Measurements from ENCODE around the gene PTPRT. TPM values are rescaled to one million over a fixed set of nuclear protein-coding genes. Genes with fewer than 3 reads are reported as not detected.

The PTPRT gene
- total RNA-seq, 1 donor from 2014 or later, result not detected

DNA sequence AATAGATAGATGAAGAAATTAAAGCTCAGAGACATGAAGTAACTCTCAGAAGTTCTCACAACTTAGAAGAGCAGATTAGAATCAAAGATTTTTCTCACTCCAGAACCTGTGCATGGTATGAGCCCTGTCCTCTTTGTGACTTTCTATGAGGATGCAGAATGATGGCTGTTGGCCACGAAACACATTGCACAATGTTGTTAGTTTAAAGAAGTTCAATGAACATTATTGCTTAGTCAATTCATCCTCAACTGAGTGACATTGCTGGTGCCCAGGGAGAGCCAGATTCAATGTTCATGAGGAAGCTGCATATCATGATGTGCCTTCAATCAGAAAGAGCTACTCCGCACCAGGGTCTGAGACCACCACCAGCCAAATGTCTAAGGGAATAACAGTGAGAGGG, 633.1 kb downstream of the PTPRT start:
- H3K4me1 Mint-ChIP-seq (ENCODE audit: low read depth), result no peaks in the 10 kb centered on the region
- H3K36me3 Mint-ChIP-seq (ENCODE audit: low read depth), result no peaks in the 10 kb centered on the region
- H3K9me3 Mint-ChIP-seq, result no peaks in the 10 kb centered on the region
- H3K27me3 Mint-ChIP-seq (ENCODE audit: insufficient read depth), result no peaks in the 10 kb centered on the region
- intact Hi-C loops (cut with micrococcal nuclease), result no loop called here
- H3K27ac Mint-ChIP-seq, result no peak overlapping the region
- H3K4me3 Mint-ChIP-seq, result no peak overlapping the region
- DNase-seq (ENCODE audit: low spot score), result no peak

DNA sequence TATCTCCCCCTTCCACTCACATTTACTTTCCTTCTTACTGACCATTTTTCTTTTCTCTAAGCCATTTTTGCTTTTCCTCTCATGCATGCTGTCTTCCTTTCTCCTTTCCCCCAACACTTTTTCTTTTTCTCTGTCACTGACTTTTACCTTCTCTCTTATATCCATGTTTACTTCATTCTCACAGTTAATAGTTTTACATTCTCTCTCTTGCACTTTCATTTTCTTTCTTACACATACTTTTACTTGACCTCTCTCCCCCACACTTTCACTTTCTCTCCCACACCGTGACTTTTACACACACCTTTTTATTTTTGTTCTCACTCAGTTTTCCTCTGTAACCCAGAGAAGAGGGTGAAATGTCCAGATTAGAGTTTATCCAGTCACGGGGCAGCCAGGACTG, 636.3 kb downstream of the PTPRT start:
- no peak overlapping the region for H3K4me3 Mint-ChIP-seq
- H3K9me3 Mint-ChIP-seq, result no peaks in the 10 kb centered on the region
- intact Hi-C loops (cut with micrococcal nuclease), result no loop called here
- no peak for DNase-seq (ENCODE audit: low spot score)
- no peaks in the 10 kb centered on the region for H3K36me3 Mint-ChIP-seq (ENCODE audit: low read depth)
- no peaks in the 10 kb centered on the region for H3K27me3 Mint-ChIP-seq (ENCODE audit: insufficient read depth)
- H3K27ac Mint-ChIP-seq, result no peak overlapping the region
- no peaks in the 10 kb centered on the region for H3K4me1 Mint-ChIP-seq (ENCODE audit: low read depth)

DNA sequence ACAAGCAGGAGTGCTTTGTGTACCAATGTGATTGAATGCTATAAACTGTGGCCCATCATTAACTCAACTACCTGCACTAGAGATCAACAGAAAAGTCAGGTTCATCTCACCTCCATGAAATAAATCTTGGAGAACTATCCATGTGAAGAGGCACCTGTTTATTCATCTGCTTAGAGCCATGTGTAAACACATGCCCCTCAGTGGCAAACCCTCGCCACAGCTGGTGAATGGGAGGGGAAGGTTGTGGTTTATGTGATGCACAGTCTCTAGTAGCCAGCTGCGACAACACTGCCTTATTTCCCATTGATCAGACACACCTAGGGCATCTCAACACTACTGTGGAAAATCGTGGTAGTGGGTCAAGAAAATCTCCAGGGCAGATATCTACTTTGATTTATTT, 640.2 kb downstream of the PTPRT start:
- intact Hi-C loops (cut with micrococcal nuclease), result no loop called here
- H3K4me3 Mint-ChIP-seq, result no peak overlapping the region
- H3K27ac Mint-ChIP-seq, result no peak overlapping the region
- DNase-seq (ENCODE audit: low spot score), result no peak
- H3K36me3 Mint-ChIP-seq (ENCODE audit: low read depth), result no peaks in the 10 kb centered on the region
- no peaks in the 10 kb centered on the region for H3K4me1 Mint-ChIP-seq (ENCODE audit: low read depth)
- H3K27me3 Mint-ChIP-seq (ENCODE audit: insufficient read depth), result no peaks in the 10 kb centered on the region
- no peaks in the 10 kb centered on the region for H3K9me3 Mint-ChIP-seq

- H3K9me3 Mint-ChIP-seq, result no peaks in the 10 kb centered on the region
- no peaks in the 10 kb centered on the region for H3K27me3 Mint-ChIP-seq (ENCODE audit: insufficient read depth)
- no peaks in the 10 kb centered on the region for H3K4me1 Mint-ChIP-seq (ENCODE audit: low read depth)
- DNase-seq (ENCODE audit: low spot score), result no peak
- H3K27ac Mint-ChIP-seq, result no peak overlapping the region
- intact Hi-C loops (cut with micrococcal nuclease), result no loop called here
- H3K36me3 Mint-ChIP-seq (ENCODE audit: low read depth), result no peaks in the 10 kb centered on the region
- H3K4me3 Mint-ChIP-seq, result no peak overlapping the region
These were observed 644.8 kb downstream of the PTPRT start for GRCh38 chr20:42544926-42545325.

GRCh38 chr20:42532831-42533230, 656.9 kb downstream of the PTPRT start:
- no peak overlapping the region for H3K4me3 Mint-ChIP-seq
- H3K36me3 Mint-ChIP-seq (ENCODE audit: low read depth), result no peaks in the 10 kb centered on the region
- H3K27ac Mint-ChIP-seq, result no peak overlapping the region
- H3K9me3 Mint-ChIP-seq, result no peaks in the 10 kb centered on the region
- no peaks in the 10 kb centered on the region for H3K27me3 Mint-ChIP-seq (ENCODE audit: insufficient read depth)
- no peak for DNase-seq (ENCODE audit: low spot score)
- intact Hi-C loops (cut with micrococcal nuclease), result no loop called here
- H3K4me1 Mint-ChIP-seq (ENCODE audit: low read depth), result no peaks in the 10 kb centered on the region

- H3K27me3 Mint-ChIP-seq (ENCODE audit: insufficient read depth), result no peaks in the 10 kb centered on the region
- no peak overlapping the region for H3K27ac Mint-ChIP-seq
- H3K36me3 Mint-ChIP-seq (ENCODE audit: low read depth), result no peaks in the 10 kb centered on the region
- H3K9me3 Mint-ChIP-seq, result no peaks in the 10 kb centered on the region
- H3K4me3 Mint-ChIP-seq, result no peak overlapping the region
- intact Hi-C loops (cut with micrococcal nuclease), result no loop called here
- no peaks in the 10 kb centered on the region for H3K4me1 Mint-ChIP-seq (ENCODE audit: low read depth)
- DNase-seq (ENCODE audit: low spot score), result no peak
These were observed 658.2 kb downstream of the PTPRT start for GRCh38 chr20:42531508-42531961.

DNA sequence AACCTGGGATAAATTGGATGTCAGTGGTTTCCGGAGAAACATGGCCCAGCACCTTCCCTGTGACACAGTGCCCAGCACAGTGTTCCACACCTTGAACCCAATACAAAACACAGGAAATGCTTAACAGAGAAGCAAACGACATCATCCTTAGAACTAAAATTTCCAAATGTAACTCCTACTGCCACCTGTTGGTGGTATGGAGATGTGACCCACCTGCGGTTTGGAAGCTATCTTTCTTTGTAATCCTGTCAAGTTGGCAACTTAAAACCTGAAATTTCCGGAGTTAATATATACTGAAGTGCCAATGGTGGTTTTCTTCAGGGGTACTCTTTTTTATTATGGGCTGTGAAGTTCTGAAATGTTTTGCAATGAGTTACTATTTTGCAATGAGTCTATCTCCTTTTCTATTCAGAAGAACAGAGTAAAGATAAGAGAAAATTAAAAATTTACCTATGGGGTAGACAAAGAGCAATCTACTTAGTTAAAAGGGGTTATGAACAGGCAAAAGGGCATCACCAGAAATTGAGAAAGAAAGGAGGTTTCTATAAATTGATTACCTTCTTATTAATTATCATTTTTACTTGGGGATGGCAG, 658.8 kb downstream of the PTPRT start:
- no peak overlapping the region for H3K27ac Mint-ChIP-seq
- H3K4me3 Mint-ChIP-seq, result no peak overlapping the region
- no peaks in the 10 kb centered on the region for H3K27me3 Mint-ChIP-seq (ENCODE audit: insufficient read depth)
- no peak for DNase-seq (ENCODE audit: low spot score)
- H3K4me1 Mint-ChIP-seq (ENCODE audit: low read depth), result no peaks in the 10 kb centered on the region
- H3K9me3 Mint-ChIP-seq, result no peaks in the 10 kb centered on the region
- intact Hi-C loops (cut with micrococcal nuclease), result no loop called here
- H3K36me3 Mint-ChIP-seq (ENCODE audit: low read depth), result no peaks in the 10 kb centered on the region

GRCh38 chr20:42530191-42530590, 659.5 kb downstream of the PTPRT start:
- no peaks in the 10 kb centered on the region for H3K27me3 Mint-ChIP-seq (ENCODE audit: insufficient read depth)
- H3K36me3 Mint-ChIP-seq (ENCODE audit: low read depth), result no peaks in the 10 kb centered on the region
- H3K27ac Mint-ChIP-seq, result no peak overlapping the region
- H3K4me1 Mint-ChIP-seq (ENCODE audit: low read depth), result no peaks in the 10 kb centered on the region
- H3K9me3 Mint-ChIP-seq, result no peaks in the 10 kb centered on the region
- intact Hi-C loops (cut with micrococcal nuclease), result no loop called here
- DNase-seq (ENCODE audit: low spot score), result no peak
- H3K4me3 Mint-ChIP-seq, result no peak overlapping the region

DNA sequence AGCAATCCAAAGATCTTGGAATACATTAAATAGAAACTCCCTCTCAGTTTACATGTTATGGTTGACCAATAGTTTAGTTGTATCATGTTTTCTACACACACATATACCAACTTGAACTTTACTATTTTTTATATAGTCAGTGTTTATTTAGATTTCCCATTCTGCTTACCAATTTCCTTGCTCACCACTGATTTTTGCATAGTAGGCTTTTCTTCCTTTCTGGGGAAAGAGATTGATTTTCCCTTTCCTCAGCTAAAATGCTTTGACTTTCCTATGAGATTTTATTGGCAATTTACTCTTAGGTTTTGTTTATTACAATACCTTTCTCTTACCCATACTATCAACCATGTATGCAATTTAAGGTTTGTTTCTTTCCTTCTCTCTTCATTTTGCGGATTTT, 665.6 kb downstream of the PTPRT start:
- Mint-ChIP-seq H3K9me3 (no peaks in the 10 kb centered on the region), H3K27ac (no peak overlapping the region), H3K27me3 (ENCODE audit: insufficient read depth) (no peaks in the 10 kb centered on the region), H3K4me1 (ENCODE audit: low read depth) (no peaks in the 10 kb centered on the region), H3K36me3 (ENCODE audit: low read depth) (no peaks in the 10 kb centered on the region), H3K4me3 (no peak overlapping the region)
- DNase-seq (ENCODE audit: low spot score), result no peak
- intact Hi-C loops (cut with micrococcal nuclease), result no loop called here

- H3K27ac Mint-ChIP-seq, result no peak overlapping the region
- no peaks in the 10 kb centered on the region for H3K9me3 Mint-ChIP-seq
- no peaks in the 10 kb centered on the region for H3K27me3 Mint-ChIP-seq (ENCODE audit: insufficient read depth)
- no peak for DNase-seq (ENCODE audit: low spot score)
- H3K36me3 Mint-ChIP-seq (ENCODE audit: low read depth), result no peaks in the 10 kb centered on the region
- no peaks in the 10 kb centered on the region for H3K4me1 Mint-ChIP-seq (ENCODE audit: low read depth)
- no peak overlapping the region for H3K4me3 Mint-ChIP-seq
- intact Hi-C loops (cut with micrococcal nuclease), result no loop called here
These were observed 673.0 kb downstream of the PTPRT start for GRCh38 chr20:42516692-42517091.

DNA sequence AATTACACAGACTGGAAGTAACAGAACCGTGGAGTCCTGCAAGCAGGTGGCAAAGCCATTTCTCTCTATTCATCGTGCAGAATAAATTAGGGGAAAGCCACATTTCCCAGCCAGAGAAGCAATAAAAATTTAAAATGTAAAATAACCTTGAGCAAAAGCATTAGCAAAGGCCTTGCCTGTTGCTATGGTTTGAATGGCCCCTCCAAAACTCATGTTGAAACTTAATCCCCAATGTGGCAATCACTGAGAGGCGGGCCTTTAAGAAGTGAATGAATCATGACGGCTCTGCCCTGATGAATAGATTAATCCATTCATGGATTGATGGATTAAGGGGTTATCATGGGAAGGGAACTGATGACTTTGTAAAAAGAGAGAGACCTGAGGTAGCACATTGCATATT, 679.0 kb downstream of the PTPRT start:
- Mint-ChIP-seq H3K4me3 (no peak overlapping the region), H3K36me3 (ENCODE audit: low read depth) (no peaks in the 10 kb centered on the region), H3K9me3 (no peaks in the 10 kb centered on the region), H3K27me3 (ENCODE audit: insufficient read depth) (no peaks in the 10 kb centered on the region), H3K4me1 (ENCODE audit: low read depth) (no peaks in the 10 kb centered on the region), H3K27ac (no peak overlapping the region)
- intact Hi-C loops (cut with micrococcal nuclease), result no loop called here
- no peak for DNase-seq (ENCODE audit: low spot score)

DNA sequence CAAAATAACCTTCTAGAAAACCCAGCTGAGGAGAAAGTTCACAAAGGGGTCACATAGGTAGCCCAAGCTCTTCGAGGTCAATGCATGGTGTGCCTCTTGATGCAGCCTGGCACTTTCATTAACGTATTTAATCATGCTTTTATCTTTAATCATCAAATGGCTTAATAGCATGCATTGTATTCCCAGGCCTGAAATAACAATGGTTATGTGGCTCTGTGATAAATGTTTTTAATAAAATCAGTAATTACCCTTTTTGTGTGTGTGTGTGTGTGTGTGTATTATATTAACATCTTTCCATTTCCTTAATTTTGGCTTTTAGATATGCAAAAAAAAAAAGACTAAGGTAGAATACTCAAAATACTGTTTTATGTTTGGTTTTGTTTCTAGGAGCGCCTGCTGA, 681.8 kb downstream of the PTPRT start:
- no peaks in the 10 kb centered on the region for H3K36me3 Mint-ChIP-seq (ENCODE audit: low read depth)
- DNase-seq (ENCODE audit: low spot score), result no peak
- H3K27ac Mint-ChIP-seq, result no peak overlapping the region
- intact Hi-C loops (cut with micrococcal nuclease), result no loop called here
- H3K27me3 Mint-ChIP-seq (ENCODE audit: insufficient read depth), result no peaks in the 10 kb centered on the region
- no peaks in the 10 kb centered on the region for H3K4me1 Mint-ChIP-seq (ENCODE audit: low read depth)
- no peak overlapping the region for H3K4me3 Mint-ChIP-seq
- H3K9me3 Mint-ChIP-seq, result no peaks in the 10 kb centered on the region

- no peak overlapping the region for H3K4me3 Mint-ChIP-seq
- no peaks in the 10 kb centered on the region for H3K4me1 Mint-ChIP-seq (ENCODE audit: low read depth)
- H3K27me3 Mint-ChIP-seq (ENCODE audit: insufficient read depth), result no peaks in the 10 kb centered on the region
- intact Hi-C loops (cut with micrococcal nuclease), result no loop called here
- H3K36me3 Mint-ChIP-seq (ENCODE audit: low read depth), result no peaks in the 10 kb centered on the region
- DNase-seq (ENCODE audit: low spot score), result no peak
- no peak overlapping the region for H3K27ac Mint-ChIP-seq
- no peaks in the 10 kb centered on the region for H3K9me3 Mint-ChIP-seq
These were observed 683.3 kb downstream of the PTPRT start for GRCh38 chr20:42506397-42506796.

GRCh38 chr20:42502591-42502990, 687.1 kb downstream of the PTPRT start:
- Mint-ChIP-seq H3K27me3 (ENCODE audit: insufficient read depth) (no peaks in the 10 kb centered on the region), H3K9me3 (no peaks in the 10 kb centered on the region), H3K36me3 (ENCODE audit: low read depth) (no peaks in the 10 kb centered on the region), H3K4me1 (ENCODE audit: low read depth) (no peaks in the 10 kb centered on the region), H3K27ac (no peak overlapping the region), H3K4me3 (no peak overlapping the region)
- intact Hi-C loops (cut with micrococcal nuclease), result no loop called here
- no peak for DNase-seq (ENCODE audit: low spot score)

Data from activated T-helper 1 cell treated with anti-CD3 and anti-CD28 coated beads, Interleukin-12 subunit alpha, Interleukin-12 subunit beta, Interleukin-2, Interleukin-4 antibody, amounts not matched to agents 30 ng/mL and 10 ng/mL and 1 ng/mL, durations not matched to agents 14 hours and 24 hours and 36 hours (primary cell).